ENCODE data around the gene PTPN14.
"Not testable (repeated sequence)": the region's sequence is repeated elsewhere in the genome, so short reads cannot be mapped to it uniquely, and the experiment has no call there.

Gene PTPN14

GRCh38 chr1:214524824-214525223, 26.6 kb downstream of the PTPN14 start:
- peak; percentile 56 for DNase-seq (ENCODE audit: low read depth)
- no peak overlapping the region for H3K4me3 ChIP-seq (ENCODE audit: low read length)
- no peak for TF ChIP-seq CTCF (conservative IDR thresholded peaks at IDR 0.05; ENCODE audit: low read length)

GRCh38 chr1:214523124-214523824, 28.1 kb downstream of the PTPN14 start:
- TF ChIP-seq CTCF (conservative IDR thresholded peaks at IDR 0.05; ENCODE audit: low read length), result no peak
- no peak overlapping the region for H3K4me3 ChIP-seq (ENCODE audit: low read length)
- no peak for DNase-seq (ENCODE audit: low read depth)

- not testable (repeated sequence) for H3K4me3 ChIP-seq (ENCODE audit: low read length); DNase-seq (ENCODE audit: low read depth)
These were observed 29.9 kb downstream of the PTPN14 start for GRCh38 chr1:214521458-214521857.

- no peak overlapping the region for H3K4me3 ChIP-seq (ENCODE audit: low read length)
- TF ChIP-seq CTCF (conservative IDR thresholded peaks at IDR 0.05; ENCODE audit: low read length), result no peak
- no peak for DNase-seq (ENCODE audit: low read depth)
These were observed 30.7 kb downstream of the PTPN14 start for GRCh38 chr1:214520544-214521165.

- TF ChIP-seq CTCF (conservative IDR thresholded peaks at IDR 0.05; ENCODE audit: low read length), result no peak
- no peak overlapping the region for H3K4me3 ChIP-seq (ENCODE audit: low read length)
- DNase-seq (ENCODE audit: low read depth), result peak; percentile 56
These were observed 33.0 kb downstream of the PTPN14 start for GRCh38 chr1:214518361-214518760.

- no peak overlapping the region for H3K4me3 ChIP-seq (ENCODE audit: low read length)
- DNase-seq (ENCODE audit: low read depth), result no peak
- no peak for TF ChIP-seq CTCF (conservative IDR thresholded peaks at IDR 0.05; ENCODE audit: low read length)
These were observed 34.7 kb downstream of the PTPN14 start for GRCh38 chr1:214516434-214517326.

GRCh38 chr1:214515544-214516433, 35.6 kb downstream of the PTPN14 start:
- peak; percentile 71 for DNase-seq (ENCODE audit: low read depth)
- no peak for TF ChIP-seq CTCF (conservative IDR thresholded peaks at IDR 0.05; ENCODE audit: low read length)
- no peak overlapping the region for H3K4me3 ChIP-seq (ENCODE audit: low read length)
